Spleen (tissue), 11 donors: ENCODE measurements around the gene KCTD21. TPM values are rescaled to one million over a fixed set of nuclear protein-coding genes. Genes with fewer than 3 reads are reported as not detected.

ENCODE experiments used
- DNase-seq: peaks from one replicate; pipeline ENCODE4 v3.0.0-alpha.2; 2020
- H3K27ac ChIP-seq, 8 donors: fragments of 200-600 bp; sonication (generic) in 7 of 8; 1 replicate in 4 of 8; 2 replicates in 4 of 8; pipeline versions ENCODE4 v1.5.0 to v1.8.0; 2016 to 2021; ENCODE audit warnings: inconsistent platforms in 4 of 8, mild to moderate bottlenecking in 4 of 8, moderate library complexity in 1 of 8
- H3K27me3 ChIP-seq, 7 donors: fragments of 200-600 bp; sonication (generic) in 6 of 7; replicated peaks in 1 of 7; 1 replicate in 4 of 7; 2 replicates in 3 of 7; pipeline versions ENCODE4 v1.5.0 to v1.8.0; 2016 to 2021; ENCODE audit warnings: inconsistent platforms in 3 of 7, mild to moderate bottlenecking in 1 of 7
- H3K36me3 ChIP-seq, 6 donors: fragments of 200-600 bp; sonication (generic) in 5 of 6; 1 replicate in 4 of 6; 2 replicates in 2 of 6; pipeline versions ENCODE4 v1.5.0 to v1.8.0; 2016 to 2021; ENCODE audit warnings: inconsistent platforms in 2 of 6
- H3K4me1 ChIP-seq, 6 donors: fragments of 200-600 bp; sonication (generic) in 5 of 6; 1 replicate in 3 of 6; 2 replicates in 3 of 6; pipeline versions ENCODE4 v1.5.0 to v1.8.0; 2016 to 2021; ENCODE audit warnings: inconsistent platforms in 3 of 6
- H3K4me3 ChIP-seq, 8 donors: fragments of 200-600 bp; sonication (generic) in 7 of 8; 1 replicate in 4 of 8; 2 replicates in 4 of 8; pipeline versions ENCODE4 v1.5.0 to v1.8.0; 2016 to 2021; ENCODE audit warnings: inconsistent platforms in 4 of 8, mild to moderate bottlenecking in 4 of 8, moderate library complexity in 2 of 8
- H3K9me3 ChIP-seq, 8 donors: fragments of 200-600 bp; sonication (generic) in 7 of 8; 1 replicate in 4 of 8; 2 replicates in 4 of 8; pipeline versions ENCODE4 v1.5.0 to v1.8.0; 2016 to 2021; ENCODE audit warnings: inconsistent platforms in 4 of 8
- POLR2A ChIP-seq, 3 donors: fragments of 450-650 bp; IDR thresholded peaks; one replicate each; pipeline ENCODE4 v1.5.1; 2017; ENCODE audit warnings: antibody characterized with exemption in 3 of 3, mild to moderate bottlenecking in 1 of 3
- POLR2AphosphoS5 ChIP-seq, 3 donors: sonication (generic); formaldehyde crosslinking; IDR thresholded peaks; one replicate each; pipeline ENCODE4 v1.5.1; 2017; ENCODE audit warnings: antibody characterized with exemption in 3 of 3
- WGBS, 5 donors: extraction: QIAGEN DNeasy Blood & Tissue Kit in 3 of 5; methylation state at CpG; one replicate each; pipeline versions ENCODE4 v1.1.5 to v1.1.7; 2013 to 2018; 5-methylcytosine and 5-hydroxymethylcytosine counted together
- intact Hi-C: fragments of 100-400 bp; cut with DNase I; formaldehyde crosslinking; loops from one replicate; pipeline ENCODE4 v1.15.0; 2023; ENCODE audit warnings: low total_unique reads
- polyA plus RNA-seq, 3 donors: library from polyadenylated mRNA; stranded (reverse); fragments of 200-250 nt; gene quantifications; one replicate each; pipeline ENCODE4 v1.2.1, GENCODE V29; 2013
- total RNA-seq, 7 donors: library from RNA; depleted of rRNA in 3 of 7; stranded (reverse); fragments of >200 nt in 3 of 7; fragmentation: NEBNext Ultra II Directional in 4 of 7; extraction: Animal tissue kit (Norgen Biotek cat#: 25700) in 4 of 7; gene quantifications; one replicate each; pipeline versions ENCODE4 v1.1.0 to v1.2.1, GENCODE V29; 2016 to 2021
- TF ChIP-seq, protein P1 (sequence below), 11 experiments: fragments of 200-600 bp in 7 of 11; fragments of 450-650 bp in 4 of 11; sonication (generic) in 4 of 11; IDR thresholded peaks in 8 of 11; conservative IDR thresholded peaks in 3 of 11; 1 replicate in 7 of 11; 2 replicates in 4 of 11; pipeline versions ENCODE4 v1.4.0 to v1.8.0; 2016 to 2021; ENCODE audit warnings: antibody characterized with exemption in 11 of 11, inconsistent platforms in 4 of 11, mild to moderate bottlenecking in 1 of 11
- donor health status: healthy with polysubstance abuse.
- donor health status: DM: no; HTN: no; CAD: no; lungs with moderate emphysema.
- donor health status: DM: no; HTN: no; CAD: no.
- donor health status: Bipolar disorder and iron deficiency.
- donor health status: healthy.
- donor health status: DM: no; HTN: no; CAD: no.
- donor health status: DM: yes; HTN: yes; CAD: no.

Gene KCTD21
- total and polyA plus RNA-seq, 10 donors = 1.2 to 13.6 (median 6.4) TPM

DNA sequence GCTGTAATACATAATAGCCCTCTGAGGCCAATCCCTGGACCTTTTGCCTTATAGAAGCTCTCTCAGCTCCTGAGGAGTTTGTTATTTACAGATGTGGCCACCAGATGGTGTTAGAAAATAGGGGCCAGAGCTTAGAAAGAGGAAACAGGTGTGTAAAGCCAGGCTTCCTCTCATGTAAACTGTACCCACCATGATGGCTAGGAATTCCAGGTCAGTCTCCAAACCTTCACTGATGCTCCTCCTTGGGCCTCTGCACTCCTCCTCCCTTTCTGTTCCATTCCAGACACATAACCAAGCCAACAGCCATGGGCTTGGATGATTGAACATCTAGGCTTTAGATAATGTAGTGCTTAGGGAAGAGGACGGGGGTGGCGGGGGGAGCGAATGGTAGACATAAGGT, 40.0 kb upstream of the KCTD21 start:
- DNase-seq = no peak
- Histone ChIP-seq H3K27me3 (no peaks in the 10 kb centered on the region), H3K4me1 (peaks cover 0 to 37% (median 14%) of the 10 kb centered on the region in 6 donors), H3K9me3 (no peaks in the 10 kb centered on the region), H3K36me3 (peaks cover 0 to 33% (median 12%) of the 10 kb centered on the region in 6 donors), H3K4me3 (no peak overlapping the region), H3K27ac (no peak overlapping the region)
- no peak for TF ChIP-seq POLR2AphosphoS5 (IDR thresholded peaks at IDR 0.05)
- TF ChIP-seq, protein P1, sequence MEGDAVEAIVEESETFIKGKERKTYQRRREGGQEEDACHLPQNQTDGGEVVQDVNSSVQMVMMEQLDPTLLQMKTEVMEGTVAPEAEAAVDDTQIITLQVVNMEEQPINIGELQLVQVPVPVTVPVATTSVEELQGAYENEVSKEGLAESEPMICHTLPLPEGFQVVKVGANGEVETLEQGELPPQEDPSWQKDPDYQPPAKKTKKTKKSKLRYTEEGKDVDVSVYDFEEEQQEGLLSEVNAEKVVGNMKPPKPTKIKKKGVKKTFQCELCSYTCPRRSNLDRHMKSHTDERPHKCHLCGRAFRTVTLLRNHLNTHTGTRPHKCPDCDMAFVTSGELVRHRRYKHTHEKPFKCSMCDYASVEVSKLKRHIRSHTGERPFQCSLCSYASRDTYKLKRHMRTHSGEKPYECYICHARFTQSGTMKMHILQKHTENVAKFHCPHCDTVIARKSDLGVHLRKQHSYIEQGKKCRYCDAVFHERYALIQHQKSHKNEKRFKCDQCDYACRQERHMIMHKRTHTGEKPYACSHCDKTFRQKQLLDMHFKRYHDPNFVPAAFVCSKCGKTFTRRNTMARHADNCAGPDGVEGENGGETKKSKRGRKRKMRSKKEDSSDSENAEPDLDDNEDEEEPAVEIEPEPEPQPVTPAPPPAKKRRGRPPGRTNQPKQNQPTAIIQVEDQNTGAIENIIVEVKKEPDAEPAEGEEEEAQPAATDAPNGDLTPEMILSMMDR (IDR thresholded peaks at IDR 0.05 in 8 of 11, conservative IDR thresholded peaks at IDR 0.05 in 3 of 11) = peak in 10 of 11 experiments; percentile 24 to 71 (median 58)
- TF ChIP-seq POLR2A (IDR thresholded peaks at IDR 0.05) = no peak
- intact Hi-C loops = loop anchor here (5.0 kb wide), 1 partner anchor 339 kb away; no protein-coding TSS in a partner anchor
- WGBS, 5 donors = 97 to 99% (median 98%) methylated on average over 3 of the region's 3 CpGs

DNA sequence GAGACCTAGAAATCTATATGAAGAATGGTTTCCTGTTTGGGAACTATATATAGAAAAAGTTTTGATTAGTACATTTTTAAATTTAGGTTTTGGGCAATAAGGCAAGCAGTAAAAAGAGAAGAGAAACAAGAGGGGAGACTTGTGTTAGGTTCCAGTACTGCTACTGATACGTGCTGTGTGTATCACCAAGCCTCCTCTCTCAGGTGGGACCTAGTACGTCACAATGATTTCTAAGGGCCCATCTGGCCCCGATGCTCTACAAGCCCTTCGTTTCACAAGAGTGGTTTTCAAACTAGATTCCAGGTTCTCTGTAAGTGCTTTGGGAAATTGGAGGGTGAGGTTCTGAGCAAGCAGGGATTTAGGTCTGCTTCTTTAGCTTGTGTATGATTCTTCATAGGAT, 39.5 kb upstream of the KCTD21 start:
- H3K4me1 ChIP-seq = peaks cover 0 to 42% (median 17%) of the 10 kb centered on the region in 6 donors
- TF ChIP-seq, protein P1 (IDR thresholded peaks at IDR 0.05 in 8 of 11, conservative IDR thresholded peaks at IDR 0.05 in 3 of 11) = no peak
- no peak for TF ChIP-seq POLR2A (IDR thresholded peaks at IDR 0.05)
- peaks cover 0 to 39% (median 15%) of the 10 kb centered on the region in 6 donors for H3K36me3 ChIP-seq
- H3K9me3 ChIP-seq = no peaks in the 10 kb centered on the region
- no peak for DNase-seq
- intact Hi-C loops = loop anchor here (5.0 kb wide), 1 partner anchor 339 kb away; no protein-coding TSS in a partner anchor
- no peak overlapping the region for H3K27ac ChIP-seq
- no peaks in the 10 kb centered on the region for H3K27me3 ChIP-seq
- WGBS, 5 donors = 73 to 82% (median 78%) methylated on average over 4 of the region's 4 CpGs
- H3K4me3 ChIP-seq = no peak overlapping the region

DNA sequence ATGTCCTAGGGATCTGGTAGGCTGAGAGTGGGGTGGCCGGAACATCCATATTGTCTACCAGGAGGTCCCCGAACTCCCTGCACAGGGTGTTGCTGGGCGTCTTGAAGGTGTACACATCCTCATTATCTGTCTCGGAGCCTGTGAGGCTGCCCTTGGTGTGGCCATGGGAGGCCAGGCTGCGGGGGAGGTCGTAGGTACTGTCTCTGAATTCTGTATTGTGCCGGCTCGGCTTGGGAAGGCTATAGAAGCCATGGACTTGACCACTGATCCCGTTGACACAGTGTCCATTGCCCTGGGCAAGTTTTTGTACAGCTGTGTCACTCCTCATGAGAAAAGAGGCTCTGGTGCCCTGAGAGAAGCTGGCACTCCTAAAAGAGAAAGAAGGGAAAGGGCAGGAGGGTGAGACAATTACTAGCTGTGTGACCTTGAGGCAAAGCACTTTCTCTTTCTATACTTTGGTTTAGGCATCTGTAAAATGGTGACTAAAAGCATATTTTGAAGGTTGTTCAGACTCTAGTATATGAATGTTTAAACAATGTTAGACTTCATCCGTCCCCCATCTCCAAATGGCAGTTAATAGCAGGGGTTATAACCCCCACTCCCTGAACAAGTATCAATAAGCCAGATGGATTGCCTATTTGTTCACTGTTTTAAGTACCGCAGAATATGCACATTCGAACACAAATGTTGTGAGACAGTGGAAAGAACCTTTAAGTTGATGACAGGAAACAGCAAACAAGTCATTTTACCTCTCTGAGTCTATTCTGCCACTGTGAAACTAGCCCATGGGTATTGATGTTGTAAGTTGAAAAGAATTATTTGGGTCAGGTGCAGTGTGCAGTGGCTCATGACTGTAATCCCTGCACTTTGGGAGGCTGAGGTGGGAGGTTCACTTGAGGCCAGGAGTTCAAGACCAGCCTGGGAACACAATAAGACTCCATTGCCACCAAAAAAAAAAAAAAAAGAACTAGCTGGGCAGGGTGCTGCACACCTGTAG, 38.6 kb upstream of the KCTD21 start:
- no peaks in the 10 kb centered on the region for H3K27me3 ChIP-seq
- TF ChIP-seq POLR2A (IDR thresholded peaks at IDR 0.05) (no peak), POLR2AphosphoS5 (IDR thresholded peaks at IDR 0.05) (no peak)
- TF ChIP-seq, protein P1 (IDR thresholded peaks at IDR 0.05 in 8 of 11, conservative IDR thresholded peaks at IDR 0.05 in 3 of 11) = no peak
- intact Hi-C loops = loop anchor here (5.0 kb wide), 1 partner anchor 340 kb away; no protein-coding TSS in a partner anchor
- H3K4me3 ChIP-seq = no peak overlapping the region
- peak overlapping the region in 2 of 8 donors; percentile 6 to 9 for H3K27ac ChIP-seq
- no peak for DNase-seq
- no peaks in the 10 kb centered on the region for H3K9me3 ChIP-seq
- H3K4me1 ChIP-seq = peaks cover 0 to 46% (median 18%) of the 10 kb centered on the region in 6 donors
- 83 to 90% (median 87%) methylated on average over 9 to 12 of the region's 12 CpGs for WGBS, 5 donors
- H3K36me3 ChIP-seq = peaks cover 0 to 48% (median 20%) of the 10 kb centered on the region in 6 donors
